IMR-90 (cell line): ENCODE data around the gene SYVN1. TPM values are rescaled to one million over a fixed set of nuclear protein-coding genes. Genes with fewer than 3 reads are reported as not detected.

Experiments
- ATAC-seq: fragments of 200-7000 bp; cut with Tn5 transposase; 2 replicates; pipeline ENCODE4 v1.9.1; 2020; ENCODE audit warnings: low read depth, mild to moderate bottlenecking, moderate library complexity
- BruUV-seq: library from RNA; stranded (reverse); fragments of 400-500 nt; replicated peaks from 2 replicates; lab custom pipeline; 2021; lab: Mats Ljungman, UMichigan
- CTCF ChIA-PET: fragments of 300-600 bp; formaldehyde crosslinking; extraction: SDS; loops from one replicate; lab custom pipeline; 2021; ENCODE audit warnings: antibody characterized with exemption; lab: Yijun Ruan, JAX
- POLR2A ChIA-PET: fragments of 300-600 bp; sonication (Branson Sonifier 250); formaldehyde crosslinking; loops from one replicate; lab custom pipeline; 2022; ENCODE audit warnings: antibody characterized with exemption; ENCODE audit not compliant: unreplicated experiment; lab: Charles Lee
- DNase-seq: peaks from one replicate; pipeline ENCODE4 v3.0.0; 2013
- H2AFZ ChIP-seq: replicated peaks from 2 replicates; pipeline ENCODE3; 2013; ENCODE audit warnings: low read length, mild to moderate bottlenecking; ENCODE audit not compliant: poor library complexity
- H2AK5ac ChIP-seq: 2 replicates; pipeline ENCODE4 v1.6.1; 2013; ENCODE audit warnings: low read depth, low read length, inconsistent platforms
- H2AK9ac ChIP-seq: replicated peaks from 2 replicates; pipeline ENCODE3; 2013; ENCODE audit warnings: mild to moderate bottlenecking, low read depth, low read length, moderate library complexity; ENCODE audit not compliant: poor library complexity
- H2BK120ac ChIP-seq: 2 replicates; pipeline ENCODE4 v1.6.1; 2013; ENCODE audit warnings: low read depth, low read length, inconsistent platforms
- H2BK15ac ChIP-seq: 3 replicates; pipeline ENCODE4 v1.6.1; 2013; ENCODE audit warnings: low read depth, low read length, inconsistent platforms
- H2BK20ac ChIP-seq: 2 replicates; pipeline ENCODE4 v1.6.1; 2013; ENCODE audit warnings: low read depth, mild to moderate bottlenecking, inconsistent platforms, low read length, moderate library complexity
- H2BK5ac ChIP-seq: 2 replicates; pipeline ENCODE4 v1.6.1; 2013; ENCODE audit warnings: mild to moderate bottlenecking, low read depth, low read length, inconsistent platforms; ENCODE audit not compliant: poor library complexity, severe bottlenecking
- H3K14ac ChIP-seq: replicated peaks from 2 replicates; pipeline ENCODE4 v1.6.1; 2013; ENCODE audit warnings: low read depth, low read length, inconsistent platforms
- H3K18ac ChIP-seq: 2 replicates; pipeline ENCODE4 v1.6.1; 2013; ENCODE audit warnings: low read depth, low read length, control low read depth
- H3K23ac ChIP-seq: 2 replicates; pipeline ENCODE4 v1.6.1; 2013; ENCODE audit warnings: low read depth, low read length, inconsistent platforms
- H3K27ac ChIP-seq: 2 replicates; pipeline ENCODE4 v1.5.1; 2013; ENCODE audit warnings: mild to moderate bottlenecking, control low read depth, low read length; ENCODE audit not compliant: insufficient read depth
- H3K27me3 ChIP-seq: 2 replicates; pipeline ENCODE4 v1.6.1; 2013; ENCODE audit warnings: low read length; ENCODE audit not compliant: control insufficient read depth, insufficient read depth
- H3K36me3 ChIP-seq: 2 replicates; pipeline ENCODE4 v1.6.1; 2013; ENCODE audit warnings: low read length, mixed read lengths; ENCODE audit not compliant: control insufficient read depth, insufficient read depth
- H3K4ac ChIP-seq: 2 replicates; pipeline ENCODE4 v1.6.1; 2013; ENCODE audit warnings: low read depth, low read length, inconsistent platforms
- H3K4me1 ChIP-seq: 2 replicates; pipeline ENCODE4 v1.6.1; 2013; ENCODE audit warnings: low read length, mixed read lengths; ENCODE audit not compliant: control insufficient read depth, insufficient read depth
- H3K4me2 ChIP-seq: 2 replicates; pipeline ENCODE4 v1.6.1; 2013; ENCODE audit warnings: low read depth, mild to moderate bottlenecking, control low read depth, low read length, moderate library complexity
- H3K4me3 ChIP-seq: 2 replicates; pipeline ENCODE4 v1.5.1; 2013; ENCODE audit warnings: low read depth, mild to moderate bottlenecking, control low read depth, low read length, moderate library complexity; ENCODE audit not compliant: insufficient read depth
- H3K56ac ChIP-seq: 2 replicates; pipeline ENCODE4 v1.6.1; 2013; ENCODE audit warnings: low read length, inconsistent platforms; ENCODE audit not compliant: insufficient read depth; ENCODE audit errors: extremely low read depth
- H3K79me1 ChIP-seq, 2 experiments: 2 replicates each; pipeline ENCODE4 v1.6.1; 2013; ENCODE audit warnings: low read length in 2 of 2, inconsistent platforms in 1 of 2, low read depth in 1 of 2
- H3K9ac ChIP-seq: 2 replicates; pipeline ENCODE4 v1.6.1; 2013; ENCODE audit warnings: low read depth, low read length, control low read depth
- H3K9me1 ChIP-seq: 2 replicates; pipeline ENCODE4 v1.6.1; 2013; ENCODE audit warnings: low read length, inconsistent platforms; ENCODE audit not compliant: insufficient read depth
- H3K9me3 ChIP-seq: 2 replicates; pipeline ENCODE4 v1.6.1; 2013; ENCODE audit warnings: low read length; ENCODE audit not compliant: control insufficient read depth, insufficient read depth
- H4K20me1 ChIP-seq: 2 replicates; pipeline ENCODE4 v1.6.1; 2013; ENCODE audit warnings: low read length, inconsistent platforms; ENCODE audit not compliant: insufficient read depth
- H4K5ac ChIP-seq: 2 replicates; pipeline ENCODE4 v1.6.1; 2013; ENCODE audit warnings: mild to moderate bottlenecking, low read depth, low read length, control low read depth
- H4K8ac ChIP-seq, 2 experiments: 2 replicates each; pipeline ENCODE4 v1.6.1; 2013; ENCODE audit warnings: low read depth in 2 of 2, low read length in 2 of 2, control low read depth in 1 of 2, inconsistent platforms in 1 of 2
- H4K91ac ChIP-seq: 2 replicates; pipeline ENCODE4 v1.6.1; 2013; ENCODE audit warnings: low read depth, low read length, inconsistent platforms; ENCODE audit not compliant: insufficient read depth
- BHLHE40 ChIP-seq: fragments of 150-350 bp; IDR thresholded peaks from 2 replicates; pipeline ENCODE4 v1.6.1; 2016; ENCODE audit warnings: mild to moderate bottlenecking, low read depth, low read length
- CEBPB ChIP-seq: IDR thresholded peaks from 2 replicates; pipeline ENCODE4 v1.6.1; 2012; ENCODE audit warnings: low read depth, low read length, improper control_type of control experiment
- CHD1 ChIP-seq: IDR thresholded peaks from 2 replicates; pipeline ENCODE4 v1.6.1; 2012; ENCODE audit warnings: low read depth, low read length, improper control_type of control experiment
- CTCF ChIP-seq: conservative IDR thresholded peaks from 2 replicates; pipeline ENCODE4 v1.5.1; 2012; ENCODE audit warnings: mild to moderate bottlenecking, low read depth, low read length, improper control_type of control experiment
- ELK1 ChIP-seq: fragments of 150-350 bp; IDR thresholded peaks from 2 replicates; pipeline ENCODE4 v1.6.1; 2016; ENCODE audit warnings: low read depth, mild to moderate bottlenecking, low read length, moderate library complexity, borderline replicate concordance
- FOS ChIP-seq: fragments of 150-350 bp; IDR thresholded peaks from 2 replicates; pipeline ENCODE4 v1.6.1; 2016; ENCODE audit warnings: low read depth, low read length
- MAFK ChIP-seq: IDR thresholded peaks from 2 replicates; pipeline ENCODE4 v1.6.1; 2012; ENCODE audit warnings: low read depth, low read length, improper control_type of control experiment
- MAZ ChIP-seq: IDR thresholded peaks from 2 replicates; pipeline ENCODE4 v1.6.1; 2012; ENCODE audit warnings: low read depth, mild to moderate bottlenecking, low read length, improper control_type of control experiment, moderate library complexity, borderline replicate concordance
- MXI1 ChIP-seq: IDR thresholded peaks from 2 replicates; pipeline ENCODE4 v1.6.1; 2012; ENCODE audit warnings: low read depth, mild to moderate bottlenecking, low read length, moderate library complexity, borderline replicate concordance
- NFE2L2 ChIP-seq: fragments of 150-350 bp; IDR thresholded peaks from 2 replicates; pipeline ENCODE4 v1.6.1; 2016; ENCODE audit warnings: low read depth, mild to moderate bottlenecking, low read length
- POLR2A ChIP-seq: IDR thresholded peaks from 2 replicates; pipeline ENCODE4 v1.6.1; 2012; ENCODE audit warnings: mild to moderate bottlenecking, low read depth, low read length
- RAD21 ChIP-seq: IDR thresholded peaks from 2 replicates; pipeline ENCODE4 v1.6.1; 2012; ENCODE audit warnings: low read length, improper control_type of control experiment
- RCOR1 ChIP-seq: IDR thresholded peaks from 2 replicates; pipeline ENCODE4 v1.6.1; 2012; ENCODE audit warnings: mild to moderate bottlenecking, low read length, improper control_type of control experiment; ENCODE audit not compliant: insufficient replicate concordance
- RFX5 ChIP-seq: IDR thresholded peaks from 2 replicates; pipeline ENCODE4 v1.8.0; 2012; ENCODE audit warnings: low read depth, mild to moderate bottlenecking, low read length, moderate library complexity
- SMC3 ChIP-seq: fragments of 150-350 bp; IDR thresholded peaks from 2 replicates; pipeline ENCODE4 v1.6.1; 2016; ENCODE audit warnings: low read depth, mild to moderate bottlenecking, antibody characterized with exemption, low read length, moderate library complexity
- USF2 ChIP-seq: fragments of 150-350 bp; IDR thresholded peaks from 2 replicates; pipeline ENCODE4 v1.6.1; 2017; ENCODE audit warnings: mild to moderate bottlenecking, antibody characterized with exemption, low read length, low read depth
- dilution Hi-C: fragments of 300-500 bp; cut with HindIII; formaldehyde crosslinking; loops from one replicate; pipeline ENCODE4 v1.14.3; 2018; ENCODE audit warnings: low sequenced_read_pairs; ENCODE audit not compliant: unreplicated experiment
- in situ Hi-C: fragments of 300-500 bp; cut with MboI; formaldehyde crosslinking; loops from 3 replicates; pipeline ENCODE4 v1.14.3; 2019; ENCODE audit warnings: low sequenced_read_pairs, inconsistent platforms, mixed read lengths
- intact Hi-C: fragments of 100-400 bp; cut with micrococcal nuclease; formaldehyde crosslinking; loops from 2 replicates; pipeline ENCODE4 v1.10.0; 2022
- polyA plus RNA-seq, 3 experiments: library from polyadenylated mRNA; depleted of rRNA; stranded (reverse); fragments of >200 nt; gene quantifications; 2 replicates each; pipeline ENCODE4 v1.2.3, GENCODE V29; 2012; ENCODE audit warnings: low replicate concordance in 1 of 3
- total RNA-seq: library from RNA; depleted of rRNA; stranded (reverse); fragments of >200 nt; gene quantifications from 2 replicates; pipeline ENCODE4 v1.2.3, GENCODE V29; 2012

SYVN1 gene
- total and polyA plus RNA-seq, 2 of the 4 experiments (the other 2 are of a cell fraction) = 9.5 to 52.9 TPM

GRCh38 chr11:65103476-65103875 is 30.8 kb downstream of the SYVN1 start:
- H3K4me3 ChIP-seq = no peak overlapping the region
- no peak overlapping the region for H2AK9ac ChIP-seq
- no peaks in the 10 kb centered on the region for H3K27me3 ChIP-seq
- H2BK120ac ChIP-seq = no peak overlapping the region
- no peak overlapping the region for H3K27ac ChIP-seq
- BruUV-seq = no TSS peak
- no peak overlapping the region for H2BK20ac ChIP-seq
- H4K5ac ChIP-seq = no peak overlapping the region
- H3K18ac ChIP-seq = no peak overlapping the region
- H3K4ac ChIP-seq = no peak overlapping the region
- CTCF ChIA-PET = no interaction called here
- H3K79me1 ChIP-seq = peaks cover 13 to 46% of the 10 kb centered on the region in 2 experiments
- peaks cover 11% of the 10 kb centered on the region for H3K9me1 ChIP-seq
- H4K20me1 ChIP-seq = peaks cover 3% of the 10 kb centered on the region; the same call in 1 of the 2 replicates
- peaks cover 4% of the 10 kb centered on the region for H3K4me1 ChIP-seq
- no peak overlapping the region for H3K56ac ChIP-seq
- no peak for TF ChIP-seq RCOR1
- no peak for TF ChIP-seq CTCF
- TF ChIP-seq USF2 = no peak
- no peak for TF ChIP-seq CEBPB
- TF ChIP-seq MAFK = no peak
- no peak for TF ChIP-seq MXI1
- TF ChIP-seq SMC3 = no peak
- no peak for TF ChIP-seq NFE2L2
- TF ChIP-seq MAZ = no peak
- no peak for TF ChIP-seq RAD21
- TF ChIP-seq BHLHE40 = no peak
- no peak for TF ChIP-seq CHD1
- TF ChIP-seq ELK1 = no peak
- no peak for TF ChIP-seq POLR2A
- TF ChIP-seq RFX5 = no peak
- TF ChIP-seq FOS = no peak
- H3K4me2 ChIP-seq = no peak overlapping the region
- intact Hi-C loops (no loop called here), dilution Hi-C loops (no loop called here), in situ Hi-C loops (no loop called here)
- no peak overlapping the region for H2BK15ac ChIP-seq
- H3K9ac ChIP-seq = no peak overlapping the region
- no peak overlapping the region for H2AFZ ChIP-seq
- H3K23ac ChIP-seq = no peak overlapping the region
- DNase-seq = no peak
- H2AK5ac ChIP-seq = no peak overlapping the region
- H4K91ac ChIP-seq = no peak overlapping the region
- H4K8ac ChIP-seq = no peak overlapping the region
- no peak overlapping the region for H2BK5ac ChIP-seq
- H3K14ac ChIP-seq = no peak overlapping the region
- no peaks in the 10 kb centered on the region for H3K9me3 ChIP-seq
- no peak for ATAC-seq
- POLR2A ChIA-PET = no interaction called here
- peaks cover 5% of the 10 kb centered on the region for H3K36me3 ChIP-seq
